ENCODE data around the gene RGS14.
"Not testable (repeated sequence)": the region's sequence is repeated elsewhere in the genome, so short reads cannot be mapped to it uniquely, and the experiment has no call there.

The RGS14 gene

DNA sequence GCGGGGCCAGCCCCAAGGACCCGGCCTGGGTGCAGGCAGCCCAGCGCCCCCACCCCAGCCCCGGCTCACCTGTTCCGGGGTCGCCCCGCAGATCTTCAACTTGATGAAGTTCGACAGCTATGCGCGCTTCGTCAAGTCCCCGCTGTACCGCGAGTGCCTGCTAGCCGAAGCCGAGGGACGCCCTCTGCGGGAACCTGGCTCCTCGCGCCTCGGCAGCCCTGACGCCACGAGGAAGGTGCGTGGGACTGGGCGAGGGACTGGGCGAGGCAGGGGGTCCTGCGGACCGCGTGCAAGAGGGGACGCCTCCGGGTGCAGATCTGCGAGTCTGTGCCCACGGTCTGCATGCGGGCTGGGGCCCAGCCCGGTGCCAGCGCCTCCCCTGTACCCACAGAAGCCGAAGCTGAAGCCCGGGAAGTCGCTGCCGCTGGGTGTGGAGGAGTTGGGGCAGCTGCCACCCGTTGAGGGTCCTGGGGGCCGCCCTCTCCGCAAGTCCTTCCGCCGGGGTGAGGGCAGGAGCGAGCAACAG is 9.7 kb downstream of the RGS14 start:
- no peak for DNase-seq

DNA sequence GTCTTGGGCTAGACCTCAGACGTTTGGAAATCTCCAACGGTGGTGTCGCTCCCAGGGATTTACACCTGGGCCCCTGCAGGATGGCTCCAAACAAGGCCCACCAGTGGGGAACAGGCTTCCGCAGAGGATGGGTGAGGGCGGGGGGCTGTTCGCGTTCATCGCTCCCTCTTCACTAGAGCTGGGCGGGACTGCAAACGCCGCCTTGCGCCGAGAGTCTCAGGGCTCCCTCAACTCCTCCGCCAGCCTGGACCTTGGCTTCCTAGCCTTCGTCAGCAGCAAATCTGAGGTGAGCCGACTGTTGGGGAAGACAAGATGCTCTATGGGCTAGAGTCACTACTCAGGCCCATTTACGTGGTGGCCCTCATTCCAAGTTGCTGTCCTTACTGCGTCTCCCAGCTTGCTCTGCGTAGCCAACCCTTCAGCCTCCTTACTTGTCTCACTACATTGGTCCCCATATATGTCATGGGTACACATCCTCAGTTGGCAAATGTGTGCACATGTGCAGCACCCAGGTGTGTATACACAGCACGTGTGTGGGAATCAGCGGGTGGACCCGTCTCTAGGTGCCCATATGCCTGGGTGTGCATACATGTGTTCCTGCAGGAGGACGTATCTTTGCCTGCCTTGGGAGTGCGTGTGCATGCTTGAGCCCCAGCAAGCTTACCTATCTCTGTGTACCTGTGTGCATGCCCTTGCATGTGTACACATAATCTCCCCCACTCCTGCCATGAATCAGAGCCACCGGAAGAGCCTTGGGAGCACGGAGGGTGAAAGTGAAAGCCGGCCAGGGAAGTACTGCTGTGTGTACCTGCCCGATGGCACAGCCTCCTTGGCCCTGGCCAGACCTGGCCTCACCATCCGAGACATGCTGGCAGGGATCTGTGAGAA is 10.5 kb downstream of the RGS14 start:
- DNase-seq = no peak

DNA sequence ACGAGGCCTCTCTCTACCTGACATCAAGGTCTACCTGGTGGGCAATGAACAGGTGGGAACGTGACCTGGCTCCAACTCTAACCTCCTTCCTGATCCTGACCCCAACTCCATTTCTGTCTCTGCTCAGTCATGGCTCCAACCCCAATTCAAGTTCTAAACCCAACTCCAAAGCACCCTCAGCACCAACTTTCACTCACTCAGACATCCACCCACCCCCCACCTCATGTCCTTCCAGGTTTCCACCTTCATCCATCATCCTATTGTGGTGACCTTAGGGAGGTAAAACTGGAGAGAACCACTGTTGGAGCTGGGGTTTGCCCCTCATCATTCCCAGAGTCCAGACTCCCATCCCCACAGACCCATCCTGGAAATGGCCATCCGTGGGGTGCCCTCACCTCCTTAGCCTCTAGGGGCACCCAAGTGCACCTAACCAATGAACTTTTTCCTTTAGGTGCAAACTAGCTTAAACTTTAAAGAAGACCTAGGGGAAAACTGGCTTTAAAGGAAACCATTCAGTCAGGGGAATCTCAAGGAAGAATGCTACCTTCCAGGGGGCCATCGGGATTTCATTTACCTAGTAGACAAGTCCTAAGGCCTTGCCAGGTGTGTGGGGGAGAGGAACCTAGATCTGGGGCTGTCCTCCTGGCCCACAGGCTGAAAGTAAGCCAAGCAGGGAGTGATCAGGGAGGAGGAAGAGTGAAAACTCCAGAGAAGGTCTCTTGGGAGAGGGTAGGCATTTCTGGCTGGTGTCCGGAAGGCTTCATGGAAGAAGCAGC is 11.3 kb downstream of the RGS14 start:
- DNase-seq = no peak

DNA sequence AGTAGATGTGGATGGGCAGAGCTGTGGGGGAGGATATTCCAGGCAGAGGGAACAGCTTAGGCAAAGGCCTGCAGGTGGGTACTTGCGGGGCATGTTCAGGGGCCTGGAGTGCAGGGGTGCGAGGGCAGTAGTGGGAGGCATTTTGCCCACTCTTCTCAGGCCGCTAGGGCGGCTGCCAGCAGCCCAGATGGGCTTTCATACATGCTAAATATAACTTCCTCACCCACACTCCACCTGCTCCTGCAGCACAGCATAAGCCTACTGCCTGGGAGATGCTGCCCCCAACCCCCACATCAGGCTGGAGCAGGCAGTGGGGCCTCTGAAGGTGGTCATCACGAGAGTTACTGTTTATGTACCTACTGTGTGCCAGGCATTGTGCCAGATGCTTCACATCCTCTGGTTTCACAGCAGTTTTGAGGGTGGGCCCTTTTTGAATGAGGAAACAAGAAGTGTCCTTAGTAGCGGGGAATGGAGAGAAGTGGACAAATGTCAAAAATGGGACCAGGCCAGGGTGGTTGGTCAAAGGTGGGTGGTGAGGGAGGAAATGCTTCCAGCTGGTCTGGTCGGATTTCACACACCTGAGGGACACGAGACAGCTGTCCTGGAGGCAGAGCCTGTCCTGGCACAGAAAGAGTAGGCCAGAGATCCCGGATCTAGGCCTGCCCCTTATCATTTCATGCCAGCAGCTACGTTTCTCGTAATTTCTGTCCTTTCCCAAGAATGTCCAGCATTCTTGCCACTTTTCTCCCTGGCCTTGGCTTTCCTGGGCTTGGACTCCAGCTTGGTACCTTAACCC is 12.1 kb downstream of the RGS14 start:
- no peak for DNase-seq

DNA sequence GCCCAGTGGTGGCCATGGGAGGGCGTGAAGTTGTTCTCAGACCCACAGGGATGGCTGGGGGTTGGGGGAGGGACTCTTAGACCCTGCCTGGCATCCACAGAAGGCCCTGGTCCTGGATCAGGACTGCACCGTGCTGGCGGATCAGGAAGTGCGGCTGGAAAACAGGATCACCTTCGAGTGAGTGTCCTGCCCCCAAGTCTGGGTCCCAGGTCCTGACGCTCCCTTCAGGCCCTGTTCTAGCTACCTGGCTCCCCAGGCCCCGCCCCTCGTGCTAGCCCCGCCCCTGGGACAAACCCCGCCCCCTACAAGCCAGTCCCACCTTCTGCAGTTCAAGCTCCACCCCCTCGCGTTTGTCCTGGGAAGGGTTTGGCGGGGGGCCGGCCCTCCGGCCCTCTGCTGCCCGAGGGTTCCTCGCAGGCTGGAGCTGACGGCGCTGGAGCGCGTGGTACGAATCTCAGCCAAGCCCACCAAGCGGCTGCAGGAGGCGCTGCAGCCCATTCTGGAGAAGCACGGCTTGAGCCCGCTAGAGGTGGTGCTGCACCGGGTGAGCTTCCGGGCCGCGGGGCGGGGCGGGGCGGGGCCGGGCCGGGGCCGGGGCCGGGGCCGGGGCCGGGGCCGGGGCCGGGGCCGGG is 12.9 kb downstream of the RGS14 start:
- DNase-seq = peak; percentile 74 to 85

DNA sequence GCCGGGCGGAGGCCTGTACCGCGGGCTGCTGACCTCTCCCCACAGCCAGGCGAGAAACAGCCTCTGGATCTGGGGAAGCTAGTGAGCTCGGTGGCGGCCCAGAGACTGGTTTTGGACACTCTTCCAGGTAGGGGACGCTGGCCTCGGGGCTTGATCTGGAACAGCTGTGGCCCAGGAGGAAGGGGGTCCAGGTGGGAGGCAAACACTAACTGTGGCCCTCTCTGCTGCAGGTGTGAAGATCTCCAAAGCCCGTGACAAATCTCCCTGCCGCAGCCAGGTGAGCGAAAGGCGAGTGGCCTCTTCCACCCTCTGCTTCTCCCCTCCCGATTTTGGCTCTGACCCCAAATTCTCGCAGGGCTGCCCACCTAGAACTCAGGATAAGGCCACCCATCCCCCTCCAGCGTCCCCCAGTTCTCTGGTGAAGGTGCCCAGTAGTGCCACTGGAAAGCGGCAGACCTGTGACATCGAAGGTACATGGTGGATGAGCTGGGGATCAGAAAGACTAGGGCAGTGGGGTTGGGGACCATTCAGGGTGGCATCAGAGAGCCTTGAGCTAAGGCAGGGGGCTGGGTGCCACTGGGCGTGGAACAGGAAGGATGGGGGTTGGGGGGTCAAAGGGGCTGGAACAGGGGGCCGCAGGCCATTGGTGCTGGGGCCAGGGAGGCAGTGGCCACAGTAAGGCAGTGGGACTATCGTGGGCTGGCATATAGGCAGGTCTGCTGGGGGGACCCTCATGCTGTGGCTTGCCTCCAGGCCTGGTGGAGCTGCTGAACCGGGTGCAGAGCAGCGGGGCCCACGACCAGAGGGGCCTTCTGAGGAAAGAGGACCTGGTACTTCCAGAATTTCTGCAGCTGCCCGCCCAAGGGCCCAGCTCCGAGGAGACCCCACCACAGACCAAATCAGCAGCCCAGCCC is 13.7 kb downstream of the RGS14 start:
- DNase-seq = no peak

DNA sequence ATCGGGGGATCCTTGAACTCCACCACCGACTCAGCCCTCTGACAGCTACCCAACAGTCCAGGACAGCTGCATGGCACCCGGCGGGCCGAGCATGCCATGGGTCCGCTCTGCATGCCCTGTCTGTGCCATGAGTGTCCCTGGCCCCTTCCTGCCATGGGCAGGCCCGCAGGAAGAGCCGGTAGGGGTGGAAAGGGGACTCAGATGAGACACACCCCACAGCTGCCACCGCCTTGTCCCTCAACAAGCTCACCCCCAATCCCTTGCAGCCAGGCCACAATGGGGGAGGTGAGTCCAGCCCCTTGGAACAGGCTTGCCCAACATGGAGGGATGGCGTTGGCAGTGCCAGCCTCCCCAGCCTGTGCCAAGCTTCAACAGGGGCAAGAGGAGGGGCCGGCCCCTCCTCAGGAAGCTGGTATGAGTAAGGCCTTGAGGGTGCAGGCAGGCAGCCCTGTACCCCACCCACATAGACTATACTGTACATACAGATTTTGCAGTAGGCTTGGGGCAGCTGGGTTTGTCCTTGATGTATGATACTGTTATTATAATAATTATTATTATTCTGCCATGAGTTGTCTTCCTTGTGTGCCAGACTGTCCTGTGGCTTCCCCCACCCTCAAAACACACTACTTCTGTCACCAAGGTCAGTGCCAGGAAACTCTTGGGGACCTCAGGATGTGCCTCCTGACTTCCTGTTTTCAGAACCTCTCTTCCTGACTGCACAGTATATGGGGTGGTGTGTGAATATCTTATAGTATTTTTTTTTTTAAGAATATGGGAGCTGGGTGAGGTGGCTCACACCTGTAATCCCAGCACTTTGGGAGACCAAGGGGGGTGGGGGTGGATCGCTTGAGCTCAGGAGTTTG is 14.5 kb downstream of the RGS14 start:
- no peak for DNase-seq

DNA sequence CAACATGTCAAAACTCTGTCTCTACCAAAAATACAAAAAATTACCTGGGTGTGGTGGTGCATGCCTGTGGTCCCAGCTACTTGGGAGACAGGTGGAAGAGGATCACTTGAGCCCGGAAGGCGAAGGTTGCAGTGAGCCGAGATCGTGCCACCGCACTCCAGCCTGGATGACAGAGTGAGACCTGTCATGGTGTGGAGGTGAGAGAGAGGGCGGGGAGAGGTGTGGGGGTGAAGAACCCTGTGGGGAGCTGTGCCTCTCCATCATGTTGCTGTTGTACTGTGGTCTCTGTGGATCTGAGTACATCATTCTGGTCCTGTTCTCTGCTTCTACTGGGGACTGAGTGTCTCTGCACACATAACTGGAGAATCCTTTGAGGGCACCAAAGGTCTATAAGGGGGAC is 15.2 kb downstream of the RGS14 start:
- no peak for DNase-seq

DNA sequence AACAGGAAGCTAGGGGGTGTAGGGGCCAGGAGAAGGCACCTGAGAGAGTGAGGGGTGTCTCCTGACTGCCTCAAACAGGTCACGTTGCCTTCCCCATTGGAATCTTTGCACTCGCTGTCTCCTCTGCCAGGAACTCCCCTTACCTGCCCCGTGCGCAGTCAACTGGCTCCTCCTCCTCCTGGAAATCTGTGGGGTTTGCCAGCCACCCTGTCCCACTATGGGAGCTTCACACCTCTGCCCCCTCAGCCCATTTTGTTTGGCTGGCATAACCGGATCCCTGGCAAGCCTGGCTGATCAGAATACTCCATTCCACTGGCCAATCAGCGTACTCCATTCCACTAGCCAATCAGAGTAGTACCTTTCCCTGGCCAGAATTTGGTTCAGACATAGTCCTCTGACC is 16.1 kb downstream of the RGS14 start:
- DNase-seq = no peak

DNA sequence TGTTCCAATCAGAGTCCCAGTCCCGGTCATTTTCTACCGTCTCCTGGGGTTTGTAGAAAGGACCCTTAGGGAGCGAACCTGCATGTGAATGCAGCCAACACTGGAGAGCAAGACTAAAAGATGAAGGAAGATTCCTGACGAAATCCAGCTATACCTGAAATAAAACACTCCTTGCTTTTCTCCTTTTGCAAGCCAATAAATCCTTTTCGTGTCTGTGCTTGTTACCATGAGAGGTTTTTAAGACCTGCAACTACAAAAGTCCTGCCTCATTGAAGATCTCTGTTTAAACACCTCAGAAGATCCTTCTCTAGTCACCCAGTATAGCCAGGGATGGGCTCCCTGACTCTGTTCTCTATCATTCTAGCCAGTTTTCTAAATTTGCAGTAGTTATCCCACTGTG is 16.5 kb downstream of the RGS14 start:
- no peak for DNase-seq

DNA sequence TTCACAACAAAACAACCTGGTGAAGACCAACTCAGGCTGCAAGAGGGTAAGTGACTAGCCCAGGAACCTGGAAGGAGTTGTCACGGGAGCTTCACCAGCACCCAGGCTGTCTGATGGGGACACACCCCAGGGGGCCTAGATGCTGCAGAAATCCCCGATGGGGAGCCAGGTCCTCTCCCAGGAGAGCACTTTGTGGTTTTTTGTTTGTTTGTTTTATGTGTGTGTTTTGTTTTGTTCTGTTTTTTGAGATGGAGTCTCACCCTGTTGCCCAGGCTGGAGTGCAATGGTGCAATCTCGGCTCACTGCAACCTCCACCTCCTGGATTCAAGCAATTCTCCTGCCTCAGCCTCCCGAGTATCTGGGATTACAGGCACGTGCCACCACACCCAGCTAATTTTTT is 17.8 kb downstream of the RGS14 start:
- not testable (repeated sequence) for DNase-seq

DNA sequence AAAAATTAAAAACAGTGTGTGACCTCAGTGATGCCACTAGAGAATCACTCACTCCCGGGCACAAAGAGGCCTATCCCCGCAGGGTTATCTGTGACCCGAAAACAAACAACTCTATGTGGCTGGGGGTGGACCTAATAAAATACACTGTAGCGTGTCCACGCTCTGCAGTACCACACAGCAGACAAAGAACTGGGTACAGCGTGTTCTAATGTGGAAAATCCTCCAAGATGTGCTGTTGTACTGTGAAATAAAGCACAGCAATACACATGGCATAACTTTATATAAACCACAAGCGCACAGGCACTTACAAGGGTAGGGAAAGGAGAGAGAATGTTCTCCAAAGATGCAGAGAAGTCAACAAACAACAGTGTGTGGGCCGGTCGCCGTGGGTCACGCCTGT is 18.4 kb downstream of the RGS14 start:
- no peak for DNase-seq

DNA sequence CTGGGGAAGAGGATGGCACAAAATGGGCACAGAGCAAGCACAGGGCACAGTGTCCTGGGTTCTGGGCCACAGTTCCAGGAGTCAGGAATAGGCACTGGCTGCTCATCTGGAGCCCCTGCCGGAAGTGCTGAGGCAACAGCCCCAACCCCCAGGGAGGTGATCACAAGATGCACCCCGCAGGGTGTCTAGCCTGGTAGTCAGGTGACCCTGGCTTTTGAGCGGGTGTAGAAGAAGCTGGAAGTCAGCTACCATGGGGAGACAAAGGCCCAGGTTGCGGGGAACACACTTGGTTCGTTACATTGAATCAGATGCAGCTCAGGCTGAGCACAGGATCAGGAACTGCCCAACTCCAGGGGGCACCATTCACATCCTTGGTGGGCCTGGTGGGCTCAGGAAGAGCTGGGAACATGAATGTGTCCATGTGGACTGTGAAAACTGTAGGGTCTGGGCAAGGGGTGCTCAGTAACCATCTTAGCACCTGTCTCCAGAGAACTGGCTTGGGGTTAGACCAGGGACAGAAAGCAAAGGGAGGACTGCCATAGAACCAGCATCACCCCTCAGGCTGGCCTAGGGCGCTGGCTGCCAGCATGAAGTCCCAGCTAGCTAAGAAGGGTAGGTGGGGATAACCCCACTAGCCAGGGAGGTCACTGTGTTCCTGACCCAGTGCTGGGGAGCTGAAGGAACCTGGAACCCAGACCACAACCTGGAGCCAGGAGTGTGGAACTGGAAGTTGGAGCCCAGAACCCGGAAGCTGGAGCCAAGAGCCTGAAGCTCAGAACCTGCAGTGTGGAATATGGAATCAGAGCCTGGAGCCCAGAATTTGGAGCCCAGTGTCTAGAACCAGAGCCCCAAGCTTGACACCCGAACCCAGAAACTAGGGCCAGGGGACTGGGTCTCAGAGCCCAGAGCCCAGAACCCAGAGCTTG is 20.4 kb downstream of the RGS14 start:
- no peak for DNase-seq

DNA sequence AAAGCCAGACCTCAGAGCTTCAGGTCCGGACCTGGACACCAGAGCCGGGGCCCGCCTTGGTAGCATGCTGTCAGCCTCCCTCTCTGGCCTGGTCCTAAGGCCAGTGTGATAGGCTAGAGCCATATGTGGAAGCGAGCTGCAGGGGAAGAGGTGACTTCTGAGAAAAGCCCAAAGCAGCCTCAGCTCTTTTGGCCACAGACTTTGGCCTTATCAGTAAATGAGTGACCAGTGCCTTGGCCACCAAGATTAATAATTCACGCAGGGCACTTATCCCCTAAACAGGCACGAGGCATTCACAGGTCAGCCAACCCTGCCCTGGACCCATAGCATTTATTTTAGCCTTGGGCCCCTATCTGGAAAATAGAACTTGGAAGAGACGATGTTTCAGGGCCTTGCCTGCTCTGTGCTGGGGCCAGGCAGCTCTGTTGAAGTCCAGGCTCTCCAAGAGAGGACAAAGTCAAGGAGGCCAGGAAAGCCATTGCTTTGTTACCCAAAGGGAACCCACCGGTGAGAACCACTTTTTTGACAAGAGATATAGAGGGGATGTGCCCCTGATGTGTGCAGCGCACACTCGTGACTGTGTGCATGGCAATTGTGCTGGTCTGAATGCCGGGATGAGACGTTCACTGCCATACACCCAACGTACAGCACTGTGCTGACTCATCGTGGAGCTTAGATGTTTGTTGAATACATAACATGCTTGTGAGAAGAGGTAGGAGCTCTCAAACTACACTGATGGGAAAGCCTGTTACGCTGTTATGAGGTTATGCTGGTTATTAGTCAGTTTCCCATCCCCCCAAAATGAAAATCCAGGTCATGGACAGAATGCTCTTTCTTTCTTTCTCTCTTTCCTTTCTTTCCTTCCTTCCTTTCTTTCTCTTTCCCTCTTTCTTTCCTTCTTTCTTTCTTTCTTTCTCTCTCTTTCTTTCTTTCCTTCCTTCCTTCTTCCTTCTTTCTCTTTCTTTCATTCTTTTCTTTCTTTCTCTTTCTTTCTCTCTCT is 21.5 kb downstream of the RGS14 start:
- no peak for DNase-seq

DNA sequence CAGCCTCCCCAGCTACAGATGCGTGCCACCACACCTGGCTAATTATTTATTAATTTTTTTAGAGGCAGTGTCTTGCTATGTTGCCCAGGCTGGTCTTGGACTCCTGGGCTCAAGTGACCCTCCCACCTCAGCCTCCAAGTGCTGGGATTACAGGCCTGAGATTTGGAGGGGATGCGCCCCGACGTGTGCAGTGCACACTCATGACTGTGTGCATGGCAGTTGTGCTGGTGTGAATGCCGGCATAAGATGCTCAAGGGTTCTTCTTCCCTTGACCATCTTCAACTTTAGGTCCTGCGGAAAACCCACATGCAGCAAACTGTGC is 23.0 kb downstream of the RGS14 start:
- DNase-seq = no peak

DNA sequence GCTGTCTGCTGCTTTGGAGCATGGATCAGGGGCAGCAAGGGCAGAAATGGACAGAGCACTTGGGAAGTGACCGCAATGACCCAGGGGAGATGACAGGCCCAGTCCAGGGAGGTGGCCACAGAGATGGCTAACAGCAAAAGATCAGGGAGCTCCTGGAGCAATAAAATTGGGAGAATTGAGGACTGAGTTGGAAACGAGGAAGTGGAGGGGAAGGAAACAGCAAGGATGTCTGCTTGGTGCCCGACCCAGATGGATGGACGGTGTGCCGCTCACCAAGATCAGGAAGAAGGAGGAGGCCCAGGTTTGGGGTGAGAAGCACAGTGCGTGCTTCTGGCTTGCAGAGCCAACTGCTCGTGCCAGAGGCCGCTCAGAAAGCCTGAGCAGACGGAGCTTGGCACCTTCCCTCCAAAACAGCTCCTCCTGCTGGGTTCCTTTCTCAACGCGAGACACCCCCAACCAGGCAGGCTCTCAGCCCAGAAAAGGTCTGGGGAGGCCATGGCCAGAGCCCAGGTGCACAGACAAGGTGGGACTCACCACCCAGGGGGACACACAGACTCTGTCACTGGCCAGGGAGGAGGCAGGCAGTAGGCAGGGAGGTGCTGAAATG is 24.8 kb downstream of the RGS14 start:
- DNase-seq = peak in 1 of 2 experiments; percentile 30

DNA sequence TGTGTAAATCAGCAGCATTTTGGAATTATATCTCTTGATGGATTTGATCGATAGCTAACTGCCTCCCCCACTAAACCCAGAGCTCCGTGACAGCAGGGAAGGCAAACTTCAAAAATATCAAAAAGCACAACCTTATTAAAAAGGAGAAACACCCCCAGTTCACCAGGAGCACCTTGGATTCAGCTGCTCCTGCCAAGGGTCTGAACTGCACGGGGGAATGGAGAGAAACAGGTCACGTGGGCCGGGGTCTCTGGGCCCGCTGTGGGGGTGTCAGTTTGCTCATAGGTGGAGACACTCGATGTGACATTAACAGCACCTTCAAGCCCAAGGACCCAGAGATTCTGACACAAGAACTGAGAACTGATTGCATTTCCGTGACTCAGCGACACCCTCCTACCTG is 25.5 kb downstream of the RGS14 start:
- no peak for DNase-seq

DNA sequence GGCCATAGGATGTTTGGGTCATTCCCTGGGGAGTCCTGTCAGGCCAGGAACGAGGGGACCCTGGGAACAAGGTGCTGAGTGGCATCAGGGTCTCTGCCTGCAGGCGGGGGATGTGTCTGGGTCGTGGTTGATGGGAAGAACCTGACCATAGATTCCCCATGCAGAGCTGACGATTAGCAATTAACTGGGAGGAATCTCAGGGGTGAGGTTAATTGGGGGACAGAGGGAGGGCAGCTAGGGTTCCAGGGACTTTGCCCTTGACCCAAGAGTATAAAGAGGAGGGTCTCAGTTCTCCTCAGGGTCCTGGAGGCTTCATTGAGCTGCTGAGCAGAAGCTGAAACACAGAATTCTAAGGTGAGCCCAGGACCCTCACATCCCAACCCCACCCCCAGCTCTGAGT is 26.4 kb downstream of the RGS14 start, which contains the start of gene SLC34A1:
Gene SLC34A1, plus strand, starts transcription at position 301 of the 400 bp plus-strand sequence. CDS start 1,308 bp downstream, outside the sequence.
- no peak for DNase-seq

Data from NCI-H2081 (cell line).